Activated B cell treated with CpG ODN at 0.5 μM for 24 hours (primary cell): ENCODE data around the gene AP4E1. TPM values are rescaled to one million over a fixed set of nuclear protein-coding genes. Genes with fewer than 3 reads are reported as not detected.

Source experiments
- ATAC-seq: fragments of 200-7000 bp; cut with Tn5 transposase; one replicate; pipeline ENCODE4 v1.10.0; 2021; ENCODE audit warnings: low read depth, mild to moderate bottlenecking, moderate library complexity
- CTCF ChIA-PET: fragments of 350-600 bp; sonication (Branson Sonifier 250); formaldehyde crosslinking; loops from one replicate; lab custom pipeline; 2021; ENCODE audit warnings: antibody characterized with exemption; lab: Charles Lee
- POLR2A ChIA-PET: fragments of 350-600 bp; sonication (Branson Sonifier 250); formaldehyde crosslinking; loops from one replicate; lab custom pipeline; 2021; ENCODE audit warnings: antibody characterized with exemption; lab: Charles Lee
- DNase-seq: peaks from one replicate; pipeline ENCODE4 v3.0.0; 2022
- H3K27ac Mint-ChIP-seq: one replicate; pipeline ENCODE4 v1.8.0; 2020; ENCODE audit warnings: mixed read lengths
- H3K27me3 Mint-ChIP-seq: one replicate; pipeline ENCODE4 v1.8.0; 2021; ENCODE audit warnings: mixed read lengths
- H3K36me3 Mint-ChIP-seq: one replicate; pipeline ENCODE4 v1.8.0; 2021; ENCODE audit warnings: low read depth, mixed read lengths
- H3K4me1 Mint-ChIP-seq: one replicate; pipeline ENCODE4 v1.8.0; 2021; ENCODE audit warnings: mixed read lengths
- H3K4me3 Mint-ChIP-seq: one replicate; pipeline ENCODE4 v1.8.0; 2020; ENCODE audit warnings: mild to moderate bottlenecking, mixed read lengths
- H3K9me3 Mint-ChIP-seq: one replicate; pipeline ENCODE4 v1.8.0; 2020; ENCODE audit warnings: mixed read lengths
- CTCF ChIP-seq: fragments of 200-600 bp; IDR thresholded peaks from one replicate; pipeline ENCODE4 v1.8.0; 2022; ENCODE audit warnings: antibody characterized with exemption, mild to moderate bottlenecking
- intact Hi-C: fragments of 100-400 bp; cut with micrococcal nuclease; formaldehyde crosslinking; loops from one replicate; pipeline ENCODE4 v1.15.1; 2024
- total RNA-seq: library from RNA; stranded (reverse); gene quantifications from 2 replicates; pipeline ENCODE4 v1.2.3, GENCODE V29; 2022

Gene AP4E1
- total RNA-seq, 1 donor from 2014 or later, result 13.4 TPM

- POLR2A ChIA-PET, result no interaction called here
- TF ChIP-seq CTCF, result no peak
These were observed 65.1 kb downstream of the AP4E1 start for GRCh38 chr15:50973605-50974004.

GRCh38 chr15:50977162-50977561 lies 68.7 kb downstream of the AP4E1 start:
- ChIA-PET CTCF (no interaction called here), POLR2A (no interaction called here)
- Mint-ChIP-seq H3K9me3 (peaks cover 7% of the 10 kb centered on the region), H3K36me3 (peaks cover 73% of the 10 kb centered on the region), H3K27ac (no peak overlapping the region), H3K27me3 (no peaks in the 10 kb centered on the region), H3K4me1 (no peaks in the 10 kb centered on the region), H3K4me3 (no peak overlapping the region)
- no peak for TF ChIP-seq CTCF
- ATAC-seq, result no peak
- intact Hi-C loops, result no loop called here
- no peak for DNase-seq

More at GRCh38 chr15:50973605-50974004, 65.1 kb downstream of the AP4E1 start:
- H3K36me3 Mint-ChIP-seq, result peaks cover 72% of the 10 kb centered on the region
- no peak overlapping the region for H3K27ac Mint-ChIP-seq
- no peaks in the 10 kb centered on the region for H3K27me3 Mint-ChIP-seq
- CTCF ChIA-PET, result no interaction called here
- H3K4me1 Mint-ChIP-seq, result no peaks in the 10 kb centered on the region
- intact Hi-C loops, result no loop called here
- ATAC-seq (no peak), DNase-seq (no peak)
- peaks cover 26% of the 10 kb centered on the region for H3K9me3 Mint-ChIP-seq
- H3K4me3 Mint-ChIP-seq, result no peak overlapping the region

- ChIA-PET CTCF (no interaction called here), POLR2A (no interaction called here)
- Mint-ChIP-seq H3K27ac (no peak overlapping the region), H3K36me3 (peaks cover 74% of the 10 kb centered on the region), H3K4me3 (no peak overlapping the region), H3K4me1 (no peaks in the 10 kb centered on the region), H3K27me3 (no peaks in the 10 kb centered on the region), H3K9me3 (peaks cover 2% of the 10 kb centered on the region)
- DNase-seq (no peak), ATAC-seq (no peak)
- no peak for TF ChIP-seq CTCF
- intact Hi-C loops, result no loop called here
These were observed 70.1 kb downstream of the AP4E1 start for GRCh38 chr15:50978580-50978979.

- Mint-ChIP-seq H3K9me3 (no peaks in the 10 kb centered on the region), H3K4me1 (no peaks in the 10 kb centered on the region), H3K27ac (no peak overlapping the region), H3K4me3 (no peak overlapping the region), H3K27me3 (no peaks in the 10 kb centered on the region), H3K36me3 (peaks cover 76% of the 10 kb centered on the region)
- ATAC-seq, result no peak
- intact Hi-C loops, result no loop called here
- ChIA-PET CTCF (no interaction called here), POLR2A (no interaction called here)
- no peak for DNase-seq
- no peak for TF ChIP-seq CTCF
These were observed 70.6 kb downstream of the AP4E1 start for GRCh38 chr15:50979041-50979440.

GRCh38 chr15:50993598-50993997 lies 85.1 kb downstream of the AP4E1 start:
- ATAC-seq (no peak), DNase-seq (no peak)
- Mint-ChIP-seq H3K36me3 (peaks cover 60% of the 10 kb centered on the region), H3K4me3 (no peak overlapping the region), H3K9me3 (no peaks in the 10 kb centered on the region), H3K27ac (no peak overlapping the region), H3K4me1 (no peaks in the 10 kb centered on the region), H3K27me3 (no peaks in the 10 kb centered on the region)
- no peak for TF ChIP-seq CTCF
- ChIA-PET CTCF (no interaction called here), POLR2A (no interaction called here)
- intact Hi-C loops, result no loop called here
